WTC11 (cell line): Measurements from ENCODE around the gene GAS6. TPM values are rescaled to one million over a fixed set of nuclear protein-coding genes. Genes with fewer than 3 reads are reported as not detected.

Source experiments
- ATAC-seq: fragments of 200-7000 bp; cut with Tn5 transposase; 2 replicates; pipeline ENCODE4 v1.10.0; 2021; ENCODE audit warnings: mild to moderate bottlenecking, moderate library complexity
- CTCF ChIA-PET: fragments of 300-600 bp; sonication (Branson Sonifier 250); formaldehyde crosslinking; loops from one replicate; lab custom pipeline; 2021; ENCODE audit warnings: antibody characterized with exemption; lab: Charles Lee
- POLR2A ChIA-PET: fragments of 350-600 bp; sonication (Branson Sonifier 250); formaldehyde crosslinking; loops from one replicate; lab custom pipeline; 2021; ENCODE audit warnings: antibody characterized with exemption; lab: Charles Lee
- DNase-seq: peaks from one replicate; pipeline ENCODE4 v3.0.0; 2021; ENCODE audit warnings: low spot score
- H3K27ac Mint-ChIP-seq: 2 replicates; pipeline ENCODE4 v1.8.0; 2021; ENCODE audit warnings: mixed read lengths
- H3K27me3 Mint-ChIP-seq: 2 replicates; pipeline ENCODE4 v1.8.0; 2021; ENCODE audit warnings: low read depth, mild to moderate bottlenecking, moderate library complexity, mixed read lengths
- H3K36me3 Mint-ChIP-seq: 2 replicates; pipeline ENCODE4 v1.8.0; 2021; ENCODE audit warnings: mixed read lengths
- H3K4me1 Mint-ChIP-seq: 2 replicates; pipeline ENCODE4 v1.8.0; 2022; ENCODE audit warnings: mixed read lengths
- H3K4me3 Mint-ChIP-seq: 2 replicates; pipeline ENCODE4 v1.8.0; 2021; ENCODE audit warnings: mild to moderate bottlenecking, moderate library complexity, mixed read lengths
- H3K9me3 Mint-ChIP-seq: 2 replicates; pipeline ENCODE4 v1.8.0; 2021; ENCODE audit warnings: mixed read lengths
- CBFB ChIP-seq: sonication (generic); formaldehyde crosslinking; IDR thresholded peaks from 2 replicates; pipeline ENCODE4 v1.8.1; 2022; ENCODE audit warnings: mild to moderate bottlenecking, low read depth, missing genetic modification reagents
- IRF2 ChIP-seq: sonication (generic); formaldehyde crosslinking; IDR thresholded peaks from 2 replicates; pipeline ENCODE4 v1.8.0; 2022; ENCODE audit warnings: low read depth, missing genetic modification reagents, borderline replicate concordance
- MXD4 ChIP-seq: fragments of 250-450 bp; sonication (Bioruptor Pico); IDR thresholded peaks from 2 replicates; pipeline ENCODE4 v1.8.0; 2021; ENCODE audit warnings: mild to moderate bottlenecking, moderate library complexity, borderline replicate concordance
- NFYB ChIP-seq: sonication (generic); formaldehyde crosslinking; conservative IDR thresholded peaks from 2 replicates; pipeline ENCODE4 v1.8.0; 2022; ENCODE audit warnings: low read depth, missing genetic modification reagents
- RORB ChIP-seq: fragments of 250-450 bp; sonication (Bioruptor Pico); IDR thresholded peaks from 2 replicates; pipeline ENCODE4 v1.9.0; 2021; ENCODE audit warnings: mild to moderate bottlenecking
- ZNF263 ChIP-seq: sonication (generic); formaldehyde crosslinking; IDR thresholded peaks from 2 replicates; pipeline ENCODE4 v1.8.1; 2022; ENCODE audit warnings: low read depth, mild to moderate bottlenecking, moderate library complexity, missing genetic modification reagents
- total RNA-seq: library from RNA; stranded (reverse); gene quantifications from 3 replicates; pipeline ENCODE4 v1.2.3, GENCODE V29; 2021
- TF ChIP-seq, protein P1 (sequence below): sonication (generic); formaldehyde crosslinking; IDR thresholded peaks from 2 replicates; pipeline ENCODE4 v1.8.1; 2022; ENCODE audit warnings: missing genetic modification reagents, borderline replicate concordance
- TF ChIP-seq, protein P2 (sequence below): sonication (generic); formaldehyde crosslinking; IDR thresholded peaks from 2 replicates; pipeline ENCODE4 v1.8.0; 2022; ENCODE audit warnings: mild to moderate bottlenecking, missing genetic modification reagents
- TF ChIP-seq, protein P3 (sequence below): sonication (generic); formaldehyde crosslinking; IDR thresholded peaks from 2 replicates; pipeline ENCODE4 v1.8.1; 2023; ENCODE audit warnings: mild to moderate bottlenecking, moderate library complexity, missing genetic modification reagents
- TF ChIP-seq, protein P4 (sequence below): sonication (generic); formaldehyde crosslinking; IDR thresholded peaks from 2 replicates; pipeline ENCODE4 v1.8.0; 2023; ENCODE audit warnings: mild to moderate bottlenecking, missing genetic modification reagents
- TF ChIP-seq, protein P5 (sequence below): sonication (generic); formaldehyde crosslinking; IDR thresholded peaks from 2 replicates; pipeline ENCODE4 v1.8.0; 2023; ENCODE audit warnings: missing genetic modification reagents
- TF ChIP-seq, protein P6 (sequence below): fragments of 250-450 bp; sonication (Bioruptor Pico); IDR thresholded peaks from 2 replicates; pipeline ENCODE4 v1.9.0; 2021; ENCODE audit warnings: mild to moderate bottlenecking, borderline replicate concordance

Gene GAS6
- total RNA-seq, 1 experiment from 2014 or later, result 29.4 TPM

DNA sequence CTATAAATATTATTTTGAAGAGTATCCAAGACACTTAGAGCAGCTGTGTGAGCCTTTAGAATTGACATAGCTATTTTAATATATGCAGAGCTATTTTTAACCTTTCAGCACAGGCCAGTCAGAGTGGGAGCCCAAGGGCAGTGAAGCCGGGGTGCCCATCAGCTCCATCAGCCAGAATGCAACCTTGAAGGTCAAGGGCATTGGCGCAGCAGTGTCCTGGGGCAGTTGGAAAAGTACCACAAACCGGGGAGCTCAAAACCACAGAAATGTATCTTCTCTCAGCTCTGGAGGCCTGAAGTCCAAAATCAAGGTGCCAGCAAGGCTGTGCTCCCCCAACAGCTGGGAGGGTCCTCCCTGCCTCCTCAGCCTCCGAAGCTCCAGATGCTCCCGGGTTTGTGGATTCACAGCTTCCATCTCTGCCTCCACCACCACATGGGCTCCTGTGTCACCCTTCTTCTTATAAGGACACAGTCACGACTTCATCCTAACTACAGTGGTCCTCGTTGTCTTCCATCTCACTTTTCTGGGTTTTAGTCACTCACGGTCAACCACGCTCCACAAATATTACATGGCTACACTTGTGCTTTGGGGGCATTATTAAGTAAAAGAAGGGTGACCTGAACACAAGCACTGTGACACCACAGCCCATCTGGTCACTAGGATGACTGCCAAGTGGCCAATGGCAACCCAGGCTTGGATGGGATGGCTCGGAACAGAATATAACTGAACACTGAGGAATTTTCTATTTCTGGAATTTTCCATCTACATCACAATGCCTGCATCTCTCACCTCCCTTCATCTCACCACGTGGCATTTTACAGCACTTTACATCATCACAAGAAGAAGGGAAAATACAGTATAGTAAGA lies 15.9 kb upstream of the GAS6 start (continued):
- TF ChIP-seq, protein P1, sequence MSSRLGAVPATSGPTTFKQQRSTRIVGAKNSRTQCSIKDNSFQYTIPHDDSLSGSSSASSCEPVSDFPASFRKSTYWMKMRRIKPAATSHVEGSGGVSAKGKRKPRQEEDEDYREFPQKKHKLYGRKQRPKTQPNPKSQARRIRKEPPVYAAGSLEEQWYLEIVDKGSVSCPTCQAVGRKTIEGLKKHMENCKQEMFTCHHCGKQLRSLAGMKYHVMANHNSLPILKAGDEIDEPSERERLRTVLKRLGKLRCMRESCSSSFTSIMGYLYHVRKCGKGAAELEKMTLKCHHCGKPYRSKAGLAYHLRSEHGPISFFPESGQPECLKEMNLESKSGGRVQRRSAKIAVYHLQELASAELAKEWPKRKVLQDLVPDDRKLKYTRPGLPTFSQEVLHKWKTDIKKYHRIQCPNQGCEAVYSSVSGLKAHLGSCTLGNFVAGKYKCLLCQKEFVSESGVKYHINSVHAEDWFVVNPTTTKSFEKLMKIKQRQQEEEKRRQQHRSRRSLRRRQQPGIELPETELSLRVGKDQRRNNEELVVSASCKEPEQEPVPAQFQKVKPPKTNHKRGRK (CRISPR knock-in tag), result no peak
- TF ChIP-seq, protein P2, sequence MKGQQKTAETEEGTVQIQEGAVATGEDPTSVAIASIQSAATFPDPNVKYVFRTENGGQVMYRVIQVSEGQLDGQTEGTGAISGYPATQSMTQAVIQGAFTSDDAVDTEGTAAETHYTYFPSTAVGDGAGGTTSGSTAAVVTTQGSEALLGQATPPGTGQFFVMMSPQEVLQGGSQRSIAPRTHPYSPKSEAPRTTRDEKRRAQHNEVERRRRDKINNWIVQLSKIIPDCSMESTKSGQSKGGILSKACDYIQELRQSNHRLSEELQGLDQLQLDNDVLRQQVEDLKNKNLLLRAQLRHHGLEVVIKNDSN, result no peak
- TF ChIP-seq, protein P3, sequence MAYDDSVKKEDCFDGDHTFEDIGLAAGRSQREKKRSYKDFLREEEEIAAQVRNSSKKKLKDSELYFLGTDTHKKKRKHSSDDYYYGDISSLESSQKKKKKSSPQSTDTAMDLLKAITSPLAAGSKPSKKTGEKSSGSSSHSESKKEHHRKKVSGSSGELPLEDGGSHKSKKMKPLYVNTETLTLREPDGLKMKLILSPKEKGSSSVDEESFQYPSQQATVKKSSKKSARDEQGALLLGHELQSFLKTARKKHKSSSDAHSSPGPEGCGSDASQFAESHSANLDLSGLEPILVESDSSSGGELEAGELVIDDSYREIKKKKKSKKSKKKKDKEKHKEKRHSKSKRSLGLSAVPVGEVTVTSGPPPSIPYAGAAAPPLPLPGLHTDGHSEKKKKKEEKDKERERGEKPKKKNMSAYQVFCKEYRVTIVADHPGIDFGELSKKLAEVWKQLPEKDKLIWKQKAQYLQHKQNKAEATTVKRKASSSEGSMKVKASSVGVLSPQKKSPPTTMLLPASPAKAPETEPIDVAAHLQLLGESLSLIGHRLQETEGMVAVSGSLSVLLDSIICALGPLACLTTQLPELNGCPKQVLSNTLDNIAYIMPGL, result no peak
- TF ChIP-seq MXD4 (CRISPR knock-in tag) (no peak), RORB (CRISPR knock-in tag) (no peak), IRF2 (CRISPR knock-in tag) (no peak), CBFB (no peak)
- TF ChIP-seq, protein P4, sequence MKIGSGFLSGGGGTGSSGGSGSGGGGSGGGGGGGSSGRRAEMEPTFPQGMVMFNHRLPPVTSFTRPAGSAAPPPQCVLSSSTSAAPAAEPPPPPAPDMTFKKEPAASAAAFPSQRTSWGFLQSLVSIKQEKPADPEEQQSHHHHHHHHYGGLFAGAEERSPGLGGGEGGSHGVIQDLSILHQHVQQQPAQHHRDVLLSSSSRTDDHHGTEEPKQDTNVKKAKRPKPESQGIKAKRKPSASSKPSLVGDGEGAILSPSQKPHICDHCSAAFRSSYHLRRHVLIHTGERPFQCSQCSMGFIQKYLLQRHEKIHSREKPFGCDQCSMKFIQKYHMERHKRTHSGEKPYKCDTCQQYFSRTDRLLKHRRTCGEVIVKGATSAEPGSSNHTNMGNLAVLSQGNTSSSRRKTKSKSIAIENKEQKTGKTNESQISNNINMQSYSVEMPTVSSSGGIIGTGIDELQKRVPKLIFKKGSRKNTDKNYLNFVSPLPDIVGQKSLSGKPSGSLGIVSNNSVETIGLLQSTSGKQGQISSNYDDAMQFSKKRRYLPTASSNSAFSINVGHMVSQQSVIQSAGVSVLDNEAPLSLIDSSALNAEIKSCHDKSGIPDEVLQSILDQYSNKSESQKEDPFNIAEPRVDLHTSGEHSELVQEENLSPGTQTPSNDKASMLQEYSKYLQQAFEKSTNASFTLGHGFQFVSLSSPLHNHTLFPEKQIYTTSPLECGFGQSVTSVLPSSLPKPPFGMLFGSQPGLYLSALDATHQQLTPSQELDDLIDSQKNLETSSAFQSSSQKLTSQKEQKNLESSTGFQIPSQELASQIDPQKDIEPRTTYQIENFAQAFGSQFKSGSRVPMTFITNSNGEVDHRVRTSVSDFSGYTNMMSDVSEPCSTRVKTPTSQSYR (CRISPR knock-in tag), result no peak

DNA sequence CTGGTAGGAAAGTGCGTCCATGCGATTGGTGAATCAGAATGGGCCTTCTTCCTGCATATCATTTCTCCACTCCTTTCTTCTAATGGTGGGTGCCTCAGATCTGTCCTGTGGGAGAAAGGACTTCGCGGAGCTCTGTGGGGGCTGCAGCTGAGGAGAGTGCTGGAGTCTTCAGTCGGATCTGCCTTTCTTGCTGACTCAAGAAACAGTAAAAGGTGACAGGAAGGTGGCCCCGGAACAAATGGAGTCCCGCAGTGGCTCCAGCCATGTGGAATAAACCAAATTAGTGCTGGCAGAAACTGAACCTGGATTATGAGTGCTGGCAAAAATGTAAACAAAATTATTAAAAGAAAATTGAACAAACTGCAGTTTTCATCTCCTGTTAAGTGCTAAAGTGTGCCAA lies 15.1 kb upstream of the GAS6 start:
- ChIA-PET POLR2A (interaction anchor here (0.5 kb wide), 1 partner anchor 410 kb away, joined by 3 read pairs; no protein-coding TSS in a partner anchor), CTCF (no interaction called here)
- no peak for TF ChIP-seq ZNF263
- TF ChIP-seq, protein P5, sequence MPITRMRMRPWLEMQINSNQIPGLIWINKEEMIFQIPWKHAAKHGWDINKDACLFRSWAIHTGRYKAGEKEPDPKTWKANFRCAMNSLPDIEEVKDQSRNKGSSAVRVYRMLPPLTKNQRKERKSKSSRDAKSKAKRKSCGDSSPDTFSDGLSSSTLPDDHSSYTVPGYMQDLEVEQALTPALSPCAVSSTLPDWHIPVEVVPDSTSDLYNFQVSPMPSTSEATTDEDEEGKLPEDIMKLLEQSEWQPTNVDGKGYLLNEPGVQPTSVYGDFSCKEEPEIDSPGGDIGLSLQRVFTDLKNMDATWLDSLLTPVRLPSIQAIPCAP, result no peak
- TF ChIP-seq, protein P3, result no peak
- TF ChIP-seq NFYB, result no peak
- no peak for TF ChIP-seq IRF2 (CRISPR knock-in tag)
- TF ChIP-seq, protein P6, sequence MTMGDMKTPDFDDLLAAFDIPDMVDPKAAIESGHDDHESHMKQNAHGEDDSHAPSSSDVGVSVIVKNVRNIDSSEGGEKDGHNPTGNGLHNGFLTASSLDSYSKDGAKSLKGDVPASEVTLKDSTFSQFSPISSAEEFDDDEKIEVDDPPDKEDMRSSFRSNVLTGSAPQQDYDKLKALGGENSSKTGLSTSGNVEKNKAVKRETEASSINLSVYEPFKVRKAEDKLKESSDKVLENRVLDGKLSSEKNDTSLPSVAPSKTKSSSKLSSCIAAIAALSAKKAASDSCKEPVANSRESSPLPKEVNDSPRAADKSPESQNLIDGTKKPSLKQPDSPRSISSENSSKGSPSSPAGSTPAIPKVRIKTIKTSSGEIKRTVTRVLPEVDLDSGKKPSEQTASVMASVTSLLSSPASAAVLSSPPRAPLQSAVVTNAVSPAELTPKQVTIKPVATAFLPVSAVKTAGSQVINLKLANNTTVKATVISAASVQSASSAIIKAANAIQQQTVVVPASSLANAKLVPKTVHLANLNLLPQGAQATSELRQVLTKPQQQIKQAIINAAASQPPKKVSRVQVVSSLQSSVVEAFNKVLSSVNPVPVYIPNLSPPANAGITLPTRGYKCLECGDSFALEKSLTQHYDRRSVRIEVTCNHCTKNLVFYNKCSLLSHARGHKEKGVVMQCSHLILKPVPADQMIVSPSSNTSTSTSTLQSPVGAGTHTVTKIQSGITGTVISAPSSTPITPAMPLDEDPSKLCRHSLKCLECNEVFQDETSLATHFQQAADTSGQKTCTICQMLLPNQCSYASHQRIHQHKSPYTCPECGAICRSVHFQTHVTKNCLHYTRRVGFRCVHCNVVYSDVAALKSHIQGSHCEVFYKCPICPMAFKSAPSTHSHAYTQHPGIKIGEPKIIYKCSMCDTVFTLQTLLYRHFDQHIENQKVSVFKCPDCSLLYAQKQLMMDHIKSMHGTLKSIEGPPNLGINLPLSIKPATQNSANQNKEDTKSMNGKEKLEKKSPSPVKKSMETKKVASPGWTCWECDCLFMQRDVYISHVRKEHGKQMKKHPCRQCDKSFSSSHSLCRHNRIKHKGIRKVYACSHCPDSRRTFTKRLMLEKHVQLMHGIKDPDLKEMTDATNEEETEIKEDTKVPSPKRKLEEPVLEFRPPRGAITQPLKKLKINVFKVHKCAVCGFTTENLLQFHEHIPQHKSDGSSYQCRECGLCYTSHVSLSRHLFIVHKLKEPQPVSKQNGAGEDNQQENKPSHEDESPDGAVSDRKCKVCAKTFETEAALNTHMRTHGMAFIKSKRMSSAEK (CRISPR knock-in tag), result no peak
- no peak overlapping the region for H3K4me3 Mint-ChIP-seq
- no peaks in the 10 kb centered on the region for H3K9me3 Mint-ChIP-seq
- no peaks in the 10 kb centered on the region for H3K4me1 Mint-ChIP-seq
- no peak for DNase-seq
- no peaks in the 10 kb centered on the region for H3K36me3 Mint-ChIP-seq
- no peak overlapping the region for H3K27ac Mint-ChIP-seq
- ATAC-seq, result no peak
- no peaks in the 10 kb centered on the region for H3K27me3 Mint-ChIP-seq
